ENCODE results near the gene PSME2.

- no peak for TF ChIP-seq CTCF (conservative IDR thresholded peaks at IDR 0.05)
- TF ChIP-seq EZH2 (IDR thresholded peaks at IDR 0.05; ENCODE audit: low read depth): no peak
Measured at GRCh38 chr14:24100197-24100981, 46.0 kb downstream of the PSME2 start.
